HG02610 (cell line): ENCODE measurements around the gene KAT8.
"Not testable (repeated sequence)": the region's sequence is repeated elsewhere in the genome, so short reads cannot be mapped to it uniquely, and the experiment has no call there.

ENCODE experiments used
- ATAC-seq: cut with Tn5 transposase; IDR thresholded peaks from one replicate; pipeline ENCODE4 v1.9.1; 2021; ENCODE audit warnings: mild to moderate bottlenecking, moderate library complexity; ENCODE audit not compliant: unreplicated experiment

Gene KAT8

GRCh38 chr16:31130336-31130891, 12.9 kb downstream of the KAT8 start:
- no peak for ATAC-seq

DNA sequence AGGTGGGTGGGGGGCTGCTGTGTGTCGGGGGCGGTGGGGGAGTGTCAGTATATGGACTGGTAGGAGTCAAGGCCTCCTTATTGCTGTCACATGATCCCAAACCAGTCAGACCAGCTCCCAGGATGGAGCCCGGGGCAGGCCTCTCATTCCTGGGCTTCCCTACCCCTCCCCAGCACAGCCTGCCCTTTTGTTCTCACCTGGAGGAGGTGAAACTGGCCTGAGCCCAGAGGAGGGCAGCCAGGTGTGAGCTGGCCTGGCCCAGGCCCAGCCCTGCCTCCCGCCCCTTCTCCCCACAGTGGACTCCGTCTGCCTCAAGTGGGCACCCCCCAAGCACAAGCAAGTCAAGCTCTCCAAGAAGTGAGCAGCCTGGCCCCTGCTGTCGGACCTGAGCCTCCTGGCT, 13.4 kb downstream of the KAT8 start:
- ATAC-seq, result no peak

- no peak for ATAC-seq
These were observed 14.0 kb downstream of the KAT8 start for GRCh38 chr16:31131416-31131815.

- ATAC-seq, result no peak
These were observed 14.4 kb downstream of the KAT8 start for GRCh38 chr16:31131841-31132271.

DNA sequence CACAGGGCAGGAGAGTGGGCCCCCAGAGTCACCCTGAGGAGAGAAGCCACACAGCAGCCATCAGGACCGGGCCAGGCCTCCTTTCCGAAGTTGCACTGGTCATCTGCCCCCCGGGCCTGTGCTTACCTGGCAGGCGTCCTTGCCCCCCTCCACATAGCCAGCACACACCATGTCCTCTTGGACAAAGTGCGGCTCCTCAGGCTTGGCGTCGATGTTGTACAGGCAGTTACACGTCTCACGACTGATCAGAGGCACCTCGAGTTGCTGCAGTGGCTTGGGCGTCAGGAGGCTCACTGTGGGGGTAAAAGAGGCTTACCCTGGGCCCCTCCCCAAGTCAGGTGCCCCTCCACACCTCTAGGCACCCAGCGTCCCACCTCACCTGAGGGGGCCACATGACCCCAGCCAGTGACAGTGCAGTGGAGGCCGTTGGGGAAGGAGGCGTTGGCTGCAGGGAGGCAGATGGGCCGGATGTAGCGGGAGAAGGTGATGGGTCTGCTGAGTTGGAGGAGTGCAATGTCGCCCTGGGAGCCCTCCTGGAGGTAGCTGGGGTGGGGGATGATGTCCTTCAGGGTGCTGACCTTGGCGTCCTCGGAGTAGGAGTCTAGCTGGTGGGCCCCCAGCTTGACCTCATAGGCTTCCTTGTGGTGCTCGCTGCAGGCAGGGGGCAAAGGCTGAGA, 15.0 kb downstream of the KAT8 start:
- no peak for ATAC-seq

- ATAC-seq, result no peak
These were observed 15.6 kb downstream of the KAT8 start for GRCh38 chr16:31133046-31133501.

- no peak for ATAC-seq
These were observed 16.7 kb downstream of the KAT8 start for GRCh38 chr16:31134091-31134571.

DNA sequence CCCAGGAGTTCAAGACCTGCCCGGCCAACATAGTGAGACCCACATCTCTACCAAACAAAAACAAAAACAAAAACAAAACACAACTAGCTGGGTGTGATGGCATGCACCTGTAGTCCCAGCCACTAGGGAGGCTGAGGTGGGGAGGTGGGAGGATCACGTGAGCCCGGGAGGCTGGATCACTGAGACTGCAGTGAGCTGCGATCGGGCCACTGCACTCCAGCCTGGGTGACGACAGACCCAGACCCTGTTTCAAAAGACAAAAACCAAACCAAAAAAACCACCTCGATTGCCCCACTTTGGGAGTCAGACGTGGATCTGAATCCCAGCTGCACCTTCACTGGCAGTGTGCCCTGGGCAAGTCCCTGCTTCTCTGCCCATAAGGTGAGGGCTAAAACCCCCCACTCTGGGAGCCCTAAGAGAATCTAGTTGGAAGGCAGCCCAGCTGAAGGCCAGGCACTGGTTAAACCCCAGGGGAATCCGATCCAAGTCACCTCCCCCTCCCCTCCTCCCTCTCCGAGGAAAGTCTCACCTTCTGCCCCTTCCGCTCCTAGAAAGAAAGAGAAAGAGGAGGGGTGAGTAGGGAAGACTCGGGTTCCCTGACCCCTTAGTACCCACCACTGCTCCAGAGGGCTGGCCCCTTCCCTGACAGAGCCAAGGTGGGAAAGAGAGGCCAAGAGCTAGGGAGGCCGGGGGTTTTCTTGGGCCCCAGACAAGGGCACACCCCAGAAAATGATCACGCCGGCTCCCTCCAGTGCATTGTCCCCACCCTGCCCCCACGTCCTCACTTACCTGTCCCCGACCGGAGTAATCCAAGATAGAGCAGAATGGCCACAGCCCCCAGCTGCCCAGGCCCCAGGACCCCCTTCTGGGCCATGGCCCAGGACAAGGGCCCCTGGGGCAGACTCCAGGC, 17.4 kb downstream of the KAT8 start:
- no peak for ATAC-seq

- ATAC-seq, result no peak
These were observed 18.2 kb downstream of the KAT8 start, which contains the start of gene PRSS8 for GRCh38 chr16:31135535-31136286. Gene PRSS8 (minus strand): TSS chr16:31135727. CDS start chr16:31135498, 229 bp downstream.

DNA sequence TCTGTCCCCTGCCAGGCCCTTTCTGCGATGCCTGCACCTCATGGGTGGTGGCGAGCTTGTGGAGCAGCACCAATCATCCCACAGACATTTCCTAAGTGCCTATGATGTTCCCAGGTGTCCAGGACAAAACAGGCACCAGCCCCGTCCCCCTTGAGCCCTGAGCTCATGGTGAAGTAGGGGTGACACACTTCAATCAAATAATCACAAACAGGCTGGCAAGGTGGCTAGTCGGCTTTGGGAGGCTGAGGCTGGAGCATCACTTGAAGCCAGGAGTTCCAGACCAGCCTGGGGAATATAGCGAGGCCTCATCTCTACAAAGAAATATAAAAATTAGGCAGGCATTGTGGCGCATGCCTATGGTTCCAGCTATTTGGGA, 18.8 kb downstream of the KAT8 start:
- no peak for ATAC-seq

DNA sequence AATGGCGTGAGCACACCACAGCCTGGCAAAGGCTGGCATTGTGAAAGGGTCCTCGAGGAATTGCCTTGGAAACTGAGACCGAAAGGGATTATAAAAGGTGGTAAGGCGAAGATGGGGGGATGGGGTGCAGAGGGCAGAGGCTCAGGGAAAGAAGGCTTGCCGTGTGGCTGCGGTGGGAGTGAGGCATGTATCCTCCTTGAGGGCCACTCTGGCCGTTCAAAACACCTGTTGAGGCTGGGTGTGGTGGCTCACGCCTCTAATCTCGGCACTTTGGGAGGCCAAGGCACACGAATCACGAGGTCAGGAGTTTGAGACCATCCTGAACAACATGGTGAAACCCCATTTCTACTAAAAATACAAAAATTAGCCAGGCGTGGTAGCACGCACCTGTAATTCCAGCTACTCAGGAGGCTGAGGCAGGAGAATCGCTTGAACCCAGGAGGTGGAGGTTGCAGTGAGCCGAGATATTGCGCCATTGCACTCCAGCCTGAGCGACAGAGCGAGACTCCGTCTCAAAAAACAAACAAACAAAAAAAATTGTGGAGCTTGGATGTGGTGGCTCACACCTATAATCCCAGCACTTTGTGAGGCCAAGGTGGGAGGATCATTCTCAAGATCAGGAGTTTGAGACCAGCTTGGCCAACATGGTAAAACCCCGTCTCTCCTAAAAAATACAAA, 19.5 kb downstream of the KAT8 start:
- ATAC-seq, result not testable (repeated sequence)

- ATAC-seq, result no peak
These were observed 21.4 kb downstream of the KAT8 start for GRCh38 chr16:31138621-31139578.

DNA sequence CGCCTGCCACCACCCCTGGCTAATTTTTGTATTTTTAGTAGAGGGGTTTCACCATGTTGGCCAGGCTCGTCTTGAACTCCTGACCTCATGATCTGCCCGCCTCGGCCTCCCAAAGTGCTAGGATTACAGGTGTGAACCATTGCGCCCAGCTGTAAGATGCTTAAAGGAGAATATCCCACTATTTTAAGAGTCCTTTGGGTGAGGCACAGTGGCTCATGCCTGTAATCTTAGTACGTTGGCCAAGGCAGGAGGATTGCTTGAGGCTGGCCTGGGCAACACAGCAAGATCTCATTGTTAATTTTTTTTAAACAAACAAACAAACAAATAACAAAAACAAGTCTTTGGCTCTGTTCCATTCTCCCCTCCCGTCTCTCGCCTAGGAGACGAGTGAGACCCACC, 23.6 kb downstream of the KAT8 start:
- not testable (repeated sequence) for ATAC-seq

GRCh38 chr16:31141489-31142108, 24.1 kb downstream of the KAT8 start:
- ATAC-seq, result no peak

DNA sequence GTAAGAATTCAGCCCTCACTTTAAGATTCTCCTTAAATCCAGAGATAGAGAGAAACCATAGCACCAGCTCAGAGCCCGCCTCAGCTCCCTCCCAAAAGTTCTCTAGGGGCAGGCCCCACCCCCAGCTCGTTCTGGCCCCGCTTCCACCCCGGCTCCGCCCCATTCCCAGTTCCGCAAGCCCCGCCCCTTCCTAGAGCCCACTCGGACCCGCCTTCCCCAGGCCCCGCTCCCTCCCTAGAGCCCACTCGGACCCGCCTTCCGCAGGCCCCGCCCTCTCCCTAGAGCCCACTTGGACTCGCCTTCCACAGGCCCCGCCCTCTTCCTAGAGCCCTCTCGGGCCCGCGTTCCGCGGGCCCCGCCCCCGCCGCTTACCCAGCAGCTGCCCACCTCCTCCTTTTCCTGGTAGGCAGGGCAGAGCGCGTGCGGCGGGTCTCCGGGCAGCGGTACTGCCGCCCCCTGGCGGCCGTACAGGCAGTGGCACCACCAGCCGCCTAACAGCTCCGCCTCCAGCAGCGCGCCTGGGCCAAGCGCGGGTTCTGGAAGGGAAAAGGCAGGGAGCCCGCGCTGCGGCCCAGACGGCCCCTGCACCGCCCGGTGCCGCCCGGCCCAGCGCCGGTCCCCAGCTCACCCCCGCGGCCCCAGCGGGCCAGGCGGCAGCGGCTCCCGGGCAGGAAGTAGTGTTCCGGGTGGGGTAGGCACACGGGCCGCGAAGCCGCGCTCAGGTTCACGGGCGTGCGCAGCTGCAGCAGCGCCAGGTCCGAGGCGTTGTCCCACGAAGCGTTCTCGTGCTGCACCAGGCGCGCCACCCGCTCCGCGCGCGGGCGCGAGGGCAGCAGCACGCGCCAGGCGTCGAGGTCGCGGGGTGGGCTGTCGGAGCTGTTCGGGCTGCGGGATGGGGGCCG, 24.9 kb downstream of the KAT8 start:
- peak; percentile 92 for ATAC-seq

DNA sequence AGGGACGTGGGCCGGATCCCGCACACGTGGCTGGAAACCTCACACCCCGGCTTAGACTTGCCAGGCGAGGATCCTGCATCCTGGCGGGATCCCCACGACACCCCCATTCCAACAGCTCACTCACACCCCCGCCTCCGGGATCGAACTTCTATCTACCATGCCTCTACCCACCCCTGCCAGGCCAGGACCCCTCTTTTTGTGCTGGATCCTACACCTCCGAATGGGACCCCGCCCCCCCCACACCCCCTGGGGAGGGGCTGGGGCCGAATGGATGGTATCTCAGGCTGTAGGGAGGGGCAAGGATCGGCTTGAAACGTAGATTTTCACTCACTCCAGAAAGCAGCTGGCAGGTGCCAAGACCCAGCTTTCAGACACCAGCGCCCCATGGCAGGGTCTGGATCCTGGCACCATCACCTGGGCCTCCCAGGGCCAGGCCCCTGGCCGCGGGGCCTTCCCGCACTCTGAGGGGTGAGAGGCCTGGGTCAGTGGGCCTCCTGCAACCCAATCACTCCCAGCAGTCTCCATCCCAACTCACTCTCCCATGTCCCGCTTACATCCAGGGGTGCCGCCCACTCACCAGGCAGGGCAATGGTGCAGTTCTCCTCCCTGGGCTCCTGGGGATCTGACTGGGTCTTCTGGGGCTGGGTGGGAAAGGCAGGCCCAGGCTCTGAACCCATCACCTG, 25.7 kb downstream of the KAT8 start:
- no peak for ATAC-seq

DNA sequence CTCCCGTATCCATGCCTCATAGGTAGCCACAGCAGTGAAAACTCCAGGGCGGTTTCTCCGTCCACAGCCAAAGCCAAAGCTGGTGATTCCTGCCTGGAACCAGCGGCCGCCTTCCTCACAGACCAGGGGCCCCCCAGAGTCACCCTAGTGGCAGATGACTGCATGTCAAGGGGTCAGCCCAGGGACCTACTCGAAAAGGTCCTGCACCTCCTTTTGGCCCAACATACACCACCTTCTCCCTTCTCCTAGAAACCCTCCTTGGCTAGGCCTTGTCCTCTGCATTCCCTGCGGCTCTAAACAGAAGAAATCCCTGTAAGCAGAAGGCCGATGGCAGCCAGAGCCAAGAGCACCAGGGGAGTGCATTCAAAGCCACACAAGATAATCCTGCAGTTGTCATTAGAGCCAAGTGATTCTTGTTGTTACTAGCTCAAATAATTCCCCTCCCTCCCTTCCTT, 26.3 kb downstream of the KAT8 start:
- ATAC-seq, result no peak
